ENCODE results near the gene ARMC5. TPM values are rescaled to one million over a fixed set of nuclear protein-coding genes. Genes with fewer than 3 reads are reported as not detected.
A peak's percentile ranks its signal among the peaks of the same experiment; 100 is the strongest.
"Not testable (repeated sequence)": the region's sequence is repeated elsewhere in the genome, so short reads cannot be mapped to it uniquely, and the experiment has no call there.

ARMC5 gene
- total RNA-seq, 3 donors from 2014 or later, result 8.3 to 9.9 (median 8.5) TPM

- H3K9me3 ChIP-seq, result no peaks in the 10 kb centered on the region
- no peak overlapping the region for H3K4me3 ChIP-seq
- no peaks in the 10 kb centered on the region for H3K36me3 ChIP-seq (ENCODE audit: low read depth)
- no peak for ATAC-seq
- TF ChIP-seq CTCF (IDR thresholded peaks at IDR 0.05), result no peak
- peaks cover 2% of the 10 kb centered on the region for H3K4me1 ChIP-seq (ENCODE audit: low read depth)
- intact Hi-C loops (cut with DNase I, micrococcal nuclease), result loop anchor here (5.0 to 10.0 kb wide), 2 partner anchors 453 to 456 kb away; partner anchors contain the start of gene HSD3B7 (in 2 of the 2)
- DNase-seq, result peak in 1 of 3 donors; percentile 2
Measured at GRCh38 chr16:31440516-31441184, 18.7 kb upstream of the ARMC5 start.

- peaks cover 2% of the 10 kb centered on the region for H3K4me1 ChIP-seq (ENCODE audit: low read depth)
- DNase-seq (peak in 1 of 3 donors; percentile 54), ATAC-seq (no peak)
- no peaks in the 10 kb centered on the region for H3K36me3 ChIP-seq (ENCODE audit: low read depth)
- no peak overlapping the region for H3K4me3 ChIP-seq
- no peak for TF ChIP-seq CTCF (IDR thresholded peaks at IDR 0.05)
- intact Hi-C loops (cut with DNase I, micrococcal nuclease), result loop anchor here (5.0 to 10.0 kb wide), 2 partner anchors 455 to 457 kb away; partner anchors contain the start of gene HSD3B7 (in 2 of the 2)
- no peaks in the 10 kb centered on the region for H3K9me3 ChIP-seq
Measured at GRCh38 chr16:31441956-31442355, 17.3 kb upstream of the ARMC5 start.

- not testable (repeated sequence) for H3K36me3 ChIP-seq (ENCODE audit: low read depth); H3K9me3 ChIP-seq; H3K4me1 ChIP-seq (ENCODE audit: low read depth); DNase-seq; ATAC-seq; H3K4me3 ChIP-seq
- intact Hi-C loops (cut with DNase I, micrococcal nuclease), result loop anchor here in 1 of 2 donors (10.0 kb wide), 1 partner anchor 461 kb away; the partner anchor contains the start of gene HSD3B7
Measured at GRCh38 chr16:31445931-31446330, 13.4 kb upstream of the ARMC5 start.

GRCh38 chr16:31451201-31451600 is 8.1 kb upstream of the ARMC5 start:
- DNase-seq (peak in 1 of 3 donors; percentile 24), ATAC-seq (no peak)
- Histone ChIP-seq H3K4me1 (ENCODE audit: low read depth) (peaks cover 21% of the 10 kb centered on the region), H3K4me3 (no peak overlapping the region), H3K9me3 (no peaks in the 10 kb centered on the region), H3K36me3 (ENCODE audit: low read depth) (no peaks in the 10 kb centered on the region)
- intact Hi-C loops (cut with DNase I, micrococcal nuclease), result no loop called here
- no peak for TF ChIP-seq CTCF (IDR thresholded peaks at IDR 0.05)

- Histone ChIP-seq H3K4me3 (no peak overlapping the region), H3K36me3 (ENCODE audit: low read depth) (no peaks in the 10 kb centered on the region), H3K4me1 (ENCODE audit: low read depth) (peaks cover 27% of the 10 kb centered on the region), H3K9me3 (no peaks in the 10 kb centered on the region)
- DNase-seq (peak; percentile 58 to 65 (median 64)), ATAC-seq (peak; percentile 82)
- intact Hi-C loops (cut with DNase I, micrococcal nuclease), result no loop called here
- peak; percentile 35 for TF ChIP-seq CTCF (IDR thresholded peaks at IDR 0.05)
Measured at GRCh38 chr16:31451681-31452351, 7.5 kb upstream of the ARMC5 start.

- DNase-seq (peak in 1 of 3 donors; percentile 2), ATAC-seq (peak; percentile 8)
- no peak for TF ChIP-seq CTCF (IDR thresholded peaks at IDR 0.05)
- H3K4me3 ChIP-seq, result no peak overlapping the region
- intact Hi-C loops (cut with DNase I, micrococcal nuclease), result no loop called here
- H3K9me3 ChIP-seq, result no peaks in the 10 kb centered on the region
- no peaks in the 10 kb centered on the region for H3K36me3 ChIP-seq (ENCODE audit: low read depth)
- peaks cover 36% of the 10 kb centered on the region for H3K4me1 ChIP-seq (ENCODE audit: low read depth)
Measured at GRCh38 chr16:31452631-31453106, 6.6 kb upstream of the ARMC5 start.
